PC-3 (cell line): ENCODE data around the gene CDH4. TPM values are rescaled to one million over a fixed set of nuclear protein-coding genes. Genes with fewer than 3 reads are reported as not detected.

Experiments
- ATAC-seq: fragments of 200-7000 bp; cut with Tn5 transposase; 2 replicates; pipeline ENCODE4 v1.9.1; 2020; ENCODE audit warnings: mild to moderate bottlenecking, moderate library complexity
- BruUV-seq: library from RNA; stranded (reverse); fragments of 400-500 nt; replicated peaks from 2 replicates; lab custom pipeline; 2021; lab: Mats Ljungman, UMichigan
- CTCF ChIA-PET: fragments of 300-600 bp; sonication (Branson Sonifier 250); formaldehyde crosslinking; loops from one replicate; lab custom pipeline; 2022; ENCODE audit warnings: antibody characterized with exemption; lab: Charles Lee
- POLR2A ChIA-PET: fragments of 300-600 bp; sonication (Branson Sonifier 250); formaldehyde crosslinking; loops from one replicate; lab custom pipeline; 2022; ENCODE audit warnings: antibody characterized with exemption; ENCODE audit not compliant: unreplicated experiment; lab: Charles Lee
- DNase-seq: peaks from one replicate; pipeline ENCODE4 v3.0.0-alpha.2; 2015
- H2AFZ ChIP-seq: fragments of 300-600 bp; sonication (generic); 2 replicates; pipeline ENCODE4 v1.6.0; 2016; ENCODE audit warnings: antibody characterized with exemption, low read length
- H3F3A ChIP-seq: fragments of 300-600 bp; sonication (generic); one replicate; pipeline ENCODE4 v1.6.0; 2017; ENCODE audit warnings: antibody characterized with exemption, low read length, control low read depth, mild to moderate bottlenecking; ENCODE audit not compliant: unreplicated experiment
- H3K27ac ChIP-seq: fragments of 300-600 bp; sonication (generic); 2 replicates; pipeline ENCODE4 v1.5.1; 2016; ENCODE audit warnings: mild to moderate bottlenecking, low read length
- H3K27me3 ChIP-seq: fragments of 300-600 bp; sonication (generic); 2 replicates; pipeline ENCODE4 v1.6.1; 2016; ENCODE audit warnings: low read length, mixed read lengths
- H3K36me3 ChIP-seq: fragments of 300-600 bp; sonication (generic); 2 replicates; pipeline ENCODE4 v1.6.1; 2016; ENCODE audit warnings: low read depth, mixed run types, low read length, mixed read lengths
- H3K4me1 ChIP-seq: fragments of 300-600 bp; sonication (generic); 2 replicates; pipeline ENCODE4 v1.5.1; 2016; ENCODE audit warnings: low read length; ENCODE audit not compliant: insufficient read depth
- H3K4me2 ChIP-seq: fragments of 300-600 bp; sonication (generic); 2 replicates; pipeline ENCODE4 v1.6.0; 2016; ENCODE audit warnings: low read length
- H3K4me3 ChIP-seq: fragments of 300-600 bp; sonication (generic); 2 replicates; pipeline ENCODE4 v1.5.1; 2016; ENCODE audit warnings: mild to moderate bottlenecking, low read length, mixed read lengths
- H3K79me2 ChIP-seq: fragments of 300-600 bp; sonication (generic); 2 replicates; pipeline ENCODE4 v1.6.1; 2017; ENCODE audit warnings: low read length, mixed read lengths
- H3K9ac ChIP-seq: fragments of 300-600 bp; sonication (generic); 2 replicates; pipeline ENCODE4 v1.6.0; 2016; ENCODE audit warnings: mild to moderate bottlenecking, low read length
- H3K9me2 ChIP-seq: fragments of 300-600 bp; sonication (generic); replicated peaks from 2 replicates; pipeline ENCODE4 v1.6.1; 2016; ENCODE audit warnings: mixed run types, low read length, mixed read lengths
- H3K9me3 ChIP-seq: fragments of 300-600 bp; sonication (generic); 2 replicates; pipeline ENCODE4 v1.6.1; 2016; ENCODE audit warnings: low read length, mixed read lengths
- H4K20me1 ChIP-seq: fragments of 300-600 bp; sonication (generic); 2 replicates; pipeline ENCODE4 v1.6.1; 2016; ENCODE audit warnings: low read length, mixed read lengths
- EZH2 ChIP-seq: fragments of 300-600 bp; sonication (generic); IDR thresholded peaks from one replicate; pipeline ENCODE4 v1.6.1; 2017; ENCODE audit warnings: antibody characterized with exemption, mild to moderate bottlenecking, low read length; ENCODE audit not compliant: unreplicated experiment
- EZH2phosphoT487 ChIP-seq: fragments of 300-600 bp; sonication (generic); IDR thresholded peaks from 2 replicates; pipeline ENCODE4 v1.6.1; 2018; ENCODE audit warnings: mild to moderate bottlenecking, antibody characterized with exemption, low read length, borderline replicate concordance
- intact Hi-C: fragments of 100-400 bp; cut with micrococcal nuclease; formaldehyde crosslinking; loops from 2 replicates; pipeline ENCODE4 v1.9.0; 2023
- total RNA-seq: library from RNA; depleted of rRNA; stranded (reverse); fragments of >200 nt; gene quantifications from 2 replicates; pipeline ENCODE4 v1.2.3, GENCODE V29; 2014
- TF ChIP-seq, protein P1 (sequence below): fragments of 300-600 bp; sonication (generic); conservative IDR thresholded peaks from 2 replicates; pipeline ENCODE4 v1.5.1; 2017; ENCODE audit warnings: antibody characterized with exemption, low read depth, mild to moderate bottlenecking, low read length

Gene CDH4
- total RNA-seq, 1 experiment from 2014 or later: not detected

DNA sequence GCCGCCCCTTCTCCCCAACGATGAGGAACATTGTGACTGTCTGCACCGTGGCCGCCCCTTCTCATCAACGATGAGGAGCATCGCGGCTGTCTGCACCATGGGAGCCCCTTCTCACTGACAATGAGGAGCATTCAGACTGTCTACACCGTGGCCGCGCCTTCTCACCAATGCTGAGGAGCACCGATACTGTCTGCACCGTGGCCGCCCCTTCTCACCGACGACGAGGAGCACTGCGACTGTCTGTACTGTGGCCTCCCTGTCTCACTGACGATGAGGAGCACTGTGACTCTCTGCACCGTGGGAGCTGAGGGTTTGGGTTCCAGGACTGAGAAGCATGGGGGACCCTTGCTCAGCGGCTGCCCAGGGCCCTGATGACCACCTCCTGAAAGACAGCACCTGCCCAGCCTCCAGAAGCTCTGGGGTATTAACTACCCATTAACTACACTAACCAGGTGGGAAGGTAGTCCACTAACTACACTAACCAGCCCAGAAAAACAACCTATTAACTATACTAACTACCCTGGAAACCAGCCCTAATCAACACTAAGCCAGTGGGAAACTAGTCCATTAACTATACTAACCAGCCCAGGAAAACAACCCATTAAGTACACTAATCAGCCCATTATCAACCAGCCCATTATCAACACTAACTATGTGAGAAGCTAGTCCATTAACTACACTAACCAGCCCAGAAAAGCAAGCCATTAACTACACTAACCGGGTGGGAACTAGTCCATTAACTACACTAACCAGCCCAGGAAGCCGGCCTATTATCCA, 696.7 kb downstream of the CDH4 start:
- H3K4me2 ChIP-seq: no peak overlapping the region
- H4K20me1 ChIP-seq: no peaks in the 10 kb centered on the region
- DNase-seq: no peak
- H3F3A ChIP-seq: no peaks in the 10 kb centered on the region
- ChIA-PET CTCF (no interaction called here), POLR2A (no interaction called here)
- no peak overlapping the region for H2AFZ ChIP-seq
- no peak overlapping the region for H3K27ac ChIP-seq
- no peaks in the 10 kb centered on the region for H3K9me2 ChIP-seq
- H3K4me1 ChIP-seq: no peaks in the 10 kb centered on the region
- H3K27me3 ChIP-seq: no peaks in the 10 kb centered on the region
- intact Hi-C loops: no loop called here
- no peak for ATAC-seq
- no peak overlapping the region for H3K4me3 ChIP-seq
- H3K9me3 ChIP-seq: no peaks in the 10 kb centered on the region
- TF ChIP-seq EZH2phosphoT487: no peak
- H3K36me3 ChIP-seq: no peaks in the 10 kb centered on the region
- no peak overlapping the region for H3K9ac ChIP-seq
- no TSS peak for BruUV-seq
- H3K79me2 ChIP-seq: no peaks in the 10 kb centered on the region

DNA sequence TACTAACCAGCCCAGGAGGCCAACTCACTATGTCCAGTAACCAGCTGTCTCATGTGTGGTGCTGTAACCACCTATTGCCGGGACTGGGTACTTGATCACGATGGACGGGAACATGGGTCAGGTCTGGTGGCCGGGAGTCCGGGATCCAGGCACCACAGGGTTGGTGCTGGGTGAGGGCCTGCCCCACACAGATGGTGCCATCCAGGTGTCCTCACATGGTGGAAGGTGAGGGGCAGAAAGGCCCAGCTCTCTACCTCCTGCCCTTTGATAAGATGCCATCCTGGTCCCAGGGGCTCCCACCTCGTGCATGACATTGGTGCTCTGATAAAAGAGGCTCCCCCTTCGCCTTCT, 697.3 kb downstream of the CDH4 start:
- Histone ChIP-seq H3K9me2 (no peaks in the 10 kb centered on the region), H3K4me1 (no peaks in the 10 kb centered on the region), H3K9ac (no peak overlapping the region), H3K4me3 (no peak overlapping the region), H3K36me3 (no peaks in the 10 kb centered on the region), H3F3A (no peaks in the 10 kb centered on the region), H3K4me2 (no peak overlapping the region), H3K79me2 (no peaks in the 10 kb centered on the region), H2AFZ (no peak overlapping the region), H3K27me3 (no peaks in the 10 kb centered on the region), H4K20me1 (no peaks in the 10 kb centered on the region), H3K9me3 (no peaks in the 10 kb centered on the region), H3K27ac (no peak overlapping the region)
- ChIA-PET POLR2A (no interaction called here), CTCF (no interaction called here)
- no peak for DNase-seq
- BruUV-seq: no TSS peak
- ATAC-seq: no peak
- intact Hi-C loops: no loop called here
- TF ChIP-seq, protein P1, sequence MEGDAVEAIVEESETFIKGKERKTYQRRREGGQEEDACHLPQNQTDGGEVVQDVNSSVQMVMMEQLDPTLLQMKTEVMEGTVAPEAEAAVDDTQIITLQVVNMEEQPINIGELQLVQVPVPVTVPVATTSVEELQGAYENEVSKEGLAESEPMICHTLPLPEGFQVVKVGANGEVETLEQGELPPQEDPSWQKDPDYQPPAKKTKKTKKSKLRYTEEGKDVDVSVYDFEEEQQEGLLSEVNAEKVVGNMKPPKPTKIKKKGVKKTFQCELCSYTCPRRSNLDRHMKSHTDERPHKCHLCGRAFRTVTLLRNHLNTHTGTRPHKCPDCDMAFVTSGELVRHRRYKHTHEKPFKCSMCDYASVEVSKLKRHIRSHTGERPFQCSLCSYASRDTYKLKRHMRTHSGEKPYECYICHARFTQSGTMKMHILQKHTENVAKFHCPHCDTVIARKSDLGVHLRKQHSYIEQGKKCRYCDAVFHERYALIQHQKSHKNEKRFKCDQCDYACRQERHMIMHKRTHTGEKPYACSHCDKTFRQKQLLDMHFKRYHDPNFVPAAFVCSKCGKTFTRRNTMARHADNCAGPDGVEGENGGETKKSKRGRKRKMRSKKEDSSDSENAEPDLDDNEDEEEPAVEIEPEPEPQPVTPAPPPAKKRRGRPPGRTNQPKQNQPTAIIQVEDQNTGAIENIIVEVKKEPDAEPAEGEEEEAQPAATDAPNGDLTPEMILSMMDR: no peak
- TF ChIP-seq EZH2 (no peak), EZH2phosphoT487 (no peak)

DNA sequence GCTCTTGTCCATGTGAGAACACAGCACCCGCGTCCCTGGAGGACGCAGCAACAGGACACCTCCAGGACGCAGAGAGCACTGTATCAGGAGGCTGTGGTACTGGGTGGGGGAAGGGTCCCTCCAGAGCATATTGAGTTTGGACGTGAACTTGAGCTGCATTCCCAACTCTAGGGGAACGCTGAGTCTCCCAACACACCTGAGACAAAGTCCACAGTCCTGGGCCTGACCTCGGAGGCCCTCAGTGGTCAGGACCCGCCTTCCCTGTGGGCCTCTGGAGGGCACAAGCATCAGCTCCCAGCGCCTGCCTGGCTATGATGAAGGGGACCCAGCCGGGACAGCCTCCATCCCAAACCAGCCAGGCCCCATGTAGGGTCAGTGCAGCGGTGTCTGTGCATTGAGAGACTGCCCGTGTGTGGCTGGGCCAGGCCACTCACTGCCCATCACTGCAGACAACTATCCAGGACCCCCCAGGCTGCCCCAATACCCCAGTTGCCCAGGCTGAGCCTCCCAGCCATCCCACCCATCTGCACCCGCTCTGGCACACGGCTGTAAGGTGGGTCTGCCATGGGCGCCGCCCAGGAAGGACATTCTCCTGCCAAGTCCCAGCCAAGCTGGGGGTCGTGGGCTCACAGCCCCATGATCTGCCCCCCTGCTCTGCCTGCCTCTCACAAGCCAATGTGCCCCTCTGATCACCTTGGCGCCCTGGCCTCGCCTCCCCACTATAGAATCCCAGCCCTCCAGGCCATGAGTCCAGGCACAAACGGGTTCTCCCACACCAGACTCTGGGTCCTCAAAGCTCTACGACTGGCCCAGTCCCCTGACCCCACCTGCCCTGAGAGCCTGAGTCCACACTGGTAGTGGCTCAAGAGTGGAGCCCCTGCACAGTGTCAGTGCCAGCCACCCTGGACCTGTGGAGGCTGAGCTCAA, 697.9 kb downstream of the CDH4 start:
- H3K9me3 ChIP-seq: no peaks in the 10 kb centered on the region
- H3K27ac ChIP-seq: no peak overlapping the region
- no peaks in the 10 kb centered on the region for H3K9me2 ChIP-seq
- TF ChIP-seq EZH2 (no peak), EZH2phosphoT487 (no peak)
- TF ChIP-seq, protein P1: no peak
- H3K36me3 ChIP-seq: no peaks in the 10 kb centered on the region
- ChIA-PET CTCF (no interaction called here), POLR2A (no interaction called here)
- ATAC-seq: no peak; the same call in 1 of the 2 replicates
- intact Hi-C loops: no loop called here
- no peak overlapping the region for H2AFZ ChIP-seq
- H3K4me2 ChIP-seq: no peak overlapping the region
- H3K4me1 ChIP-seq: no peaks in the 10 kb centered on the region
- H3F3A ChIP-seq: no peaks in the 10 kb centered on the region
- H3K4me3 ChIP-seq: no peak overlapping the region
- no TSS peak for BruUV-seq
- 0 out of 2 replicates have a peak, but pooled peaks cover 6% of the 10 kb centered on the region for H3K27me3 ChIP-seq
- H3K9ac ChIP-seq: no peak overlapping the region
- H3K79me2 ChIP-seq: no peaks in the 10 kb centered on the region
- no peaks in the 10 kb centered on the region for H4K20me1 ChIP-seq
- DNase-seq: no peak
